GM11168 (cell line): ENCODE data around the gene FCHSD1.
"Not testable (repeated sequence)": the region's sequence is repeated elsewhere in the genome, so short reads cannot be mapped to it uniquely, and the experiment has no call there.

Experiments used
- in situ Hi-C: fragments of 300-500 bp; cut with MboI; formaldehyde crosslinking; loops from one replicate; pipeline ENCODE4 v1.12.0; 2022; ENCODE audit warnings: low sequenced_read_pairs; ENCODE audit not compliant: unreplicated experiment

The FCHSD1 gene

DNA sequence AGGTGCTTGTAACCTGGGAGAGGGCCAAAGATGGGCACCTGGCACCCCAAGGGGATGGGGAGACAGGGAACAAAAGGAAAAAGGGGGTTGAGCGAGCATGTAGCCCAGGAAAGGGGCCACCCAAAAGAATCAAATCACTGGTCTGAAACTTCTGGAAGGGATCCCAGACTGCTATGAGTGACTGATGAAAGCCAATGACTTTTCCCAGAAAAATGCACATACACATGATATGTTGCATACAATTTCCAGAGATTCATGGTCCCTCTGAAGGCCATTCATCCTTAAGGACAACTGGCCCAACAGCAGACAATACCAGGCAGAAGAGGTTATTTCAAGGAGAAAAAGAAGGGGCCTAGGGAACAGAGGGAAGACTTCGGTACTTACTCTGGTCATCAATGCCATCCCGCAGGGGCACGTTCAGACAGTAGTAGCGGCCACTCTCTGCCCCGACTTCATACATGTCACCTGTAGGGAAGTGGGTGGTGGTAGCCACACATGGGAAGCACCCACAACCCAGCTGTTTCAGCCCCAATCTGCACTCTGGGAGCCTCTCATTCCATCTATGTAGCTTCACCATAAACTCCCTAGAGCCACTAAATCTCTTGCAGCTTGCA, 22.9 kb downstream of the FCHSD1 start:
- in situ Hi-C loops, result no loop called here

DNA sequence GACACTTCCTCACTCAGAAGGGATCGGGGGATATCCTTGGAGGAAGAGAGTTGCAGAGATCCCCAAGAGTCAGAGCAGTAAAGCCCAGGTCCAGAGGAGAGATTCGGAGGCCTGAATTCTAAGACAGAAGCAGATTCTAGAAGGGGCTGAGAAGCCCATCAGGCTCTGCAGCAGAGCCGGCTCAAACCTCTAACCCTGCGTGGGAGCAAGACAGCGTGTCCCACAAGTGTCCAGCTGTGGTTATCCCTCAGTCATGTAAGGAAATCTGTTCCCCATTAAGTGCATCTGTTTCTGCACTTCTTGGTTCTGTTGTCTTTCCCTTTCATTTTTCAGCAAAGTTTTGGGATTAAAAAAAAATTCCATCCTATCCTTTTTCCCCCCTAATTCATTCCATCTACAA, 27.6 kb downstream of the FCHSD1 start:
- in situ Hi-C loops, result no loop called here

GRCh38 chr5:141623186-141623585, 28.0 kb downstream of the FCHSD1 start:
- in situ Hi-C loops, result no loop called here

DNA sequence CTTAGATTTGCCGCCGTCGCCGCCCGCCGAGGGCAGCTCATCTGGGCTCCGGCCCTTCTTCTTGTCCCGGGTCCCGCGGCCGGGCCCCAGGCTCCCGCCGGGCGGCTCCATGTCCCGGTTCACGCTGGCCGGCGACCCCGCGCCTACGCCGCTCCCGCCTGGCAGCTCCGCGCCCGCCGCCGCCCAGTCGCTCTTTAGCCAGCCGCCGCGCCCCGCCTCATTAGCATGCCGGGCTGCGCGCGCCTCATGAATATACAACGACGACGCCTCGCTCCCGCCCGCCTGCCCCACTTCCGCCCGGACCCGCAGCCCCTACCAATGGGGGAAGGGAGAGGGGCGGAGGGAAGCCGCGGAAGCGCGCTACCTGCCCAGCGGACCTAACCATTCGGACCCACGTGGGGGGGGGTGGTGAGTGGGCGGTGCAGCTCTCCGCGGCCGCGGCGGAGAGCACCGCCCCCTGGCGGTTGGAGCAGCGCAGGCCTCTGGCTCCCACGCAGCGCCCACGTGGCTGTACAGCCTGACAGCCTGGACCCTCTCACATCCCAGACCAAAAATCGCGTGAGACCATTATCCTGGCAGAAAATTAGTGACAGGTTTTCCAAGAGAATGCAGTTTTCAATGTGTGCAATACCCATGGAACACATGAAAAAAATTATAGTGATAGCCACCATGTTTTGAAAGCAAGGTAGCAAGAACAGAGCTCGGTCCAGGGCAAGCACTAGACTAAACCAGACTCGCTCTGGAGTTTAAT, 32.2 kb downstream of the FCHSD1 start, which contains the start of gene DIAPH1:
TSS of gene DIAPH1 (minus strand) at position 197 of the 751 bp plus-strand sequence. CDS start at position 111, 86 bp downstream.
- in situ Hi-C loops, result no loop called here

- in situ Hi-C loops, result no loop called here
Measured at GRCh38 chr5:141618030-141618803, 33.0 kb downstream of the FCHSD1 start.

DNA sequence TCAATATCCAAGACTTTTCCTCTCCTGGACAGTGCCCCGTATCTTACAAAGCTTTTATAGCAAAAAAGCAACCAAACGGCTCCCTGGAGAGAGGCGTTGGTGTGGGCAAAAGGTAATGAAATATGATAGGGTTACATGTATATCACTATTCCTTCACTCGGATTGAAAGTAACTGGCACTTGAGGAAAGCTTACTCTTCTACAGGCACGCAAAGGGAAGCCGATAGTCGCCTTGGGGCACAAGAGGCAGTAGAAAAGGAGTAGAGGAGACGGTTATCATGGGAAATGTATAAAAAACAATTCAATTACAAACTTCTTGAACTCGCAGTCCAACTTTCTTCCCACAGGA, 33.6 kb downstream of the FCHSD1 start:
- in situ Hi-C loops, result no loop called here

DNA sequence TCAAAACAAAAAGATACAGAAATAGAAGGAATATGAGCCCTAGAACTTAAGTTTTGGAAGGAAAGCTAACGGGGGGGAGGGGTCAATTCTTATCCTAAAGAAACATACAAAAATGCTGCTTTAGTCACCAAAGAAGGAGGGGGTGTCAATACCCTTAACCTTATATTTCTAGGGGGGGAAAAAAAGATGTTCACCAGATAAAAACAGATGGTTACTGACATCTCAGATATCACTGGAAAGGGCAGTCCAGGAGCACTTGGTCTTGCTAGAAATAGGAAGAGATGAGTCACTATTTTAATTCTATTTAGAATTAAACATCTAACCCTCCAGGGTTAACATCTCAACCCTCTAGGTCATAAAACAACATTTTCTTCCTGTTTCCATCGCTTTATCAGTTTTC, 34.1 kb downstream of the FCHSD1 start:
- in situ Hi-C loops, result no loop called here

GRCh38 chr5:141615991-141616720, 35.1 kb downstream of the FCHSD1 start:
- in situ Hi-C loops, result no loop called here

DNA sequence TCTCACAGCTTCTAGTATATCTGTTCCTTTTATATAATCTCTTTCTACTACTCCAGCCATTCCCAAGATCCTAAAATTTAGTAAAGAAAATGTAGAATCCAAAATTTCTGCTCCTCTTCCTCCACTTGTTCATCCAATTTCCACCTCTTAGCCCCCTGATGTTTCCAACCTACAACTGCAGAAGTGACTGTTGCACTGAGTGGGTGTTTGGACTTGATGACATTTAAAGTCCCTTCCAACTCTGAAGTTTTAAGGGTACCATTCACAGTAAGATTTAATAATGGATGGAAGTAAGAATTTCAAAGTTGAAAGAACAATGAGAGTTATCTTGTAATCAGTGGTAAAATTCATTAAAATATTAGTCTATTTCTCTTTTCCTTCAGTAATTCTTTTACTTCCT, 37.9 kb downstream of the FCHSD1 start:
- in situ Hi-C loops, result no loop called here

DNA sequence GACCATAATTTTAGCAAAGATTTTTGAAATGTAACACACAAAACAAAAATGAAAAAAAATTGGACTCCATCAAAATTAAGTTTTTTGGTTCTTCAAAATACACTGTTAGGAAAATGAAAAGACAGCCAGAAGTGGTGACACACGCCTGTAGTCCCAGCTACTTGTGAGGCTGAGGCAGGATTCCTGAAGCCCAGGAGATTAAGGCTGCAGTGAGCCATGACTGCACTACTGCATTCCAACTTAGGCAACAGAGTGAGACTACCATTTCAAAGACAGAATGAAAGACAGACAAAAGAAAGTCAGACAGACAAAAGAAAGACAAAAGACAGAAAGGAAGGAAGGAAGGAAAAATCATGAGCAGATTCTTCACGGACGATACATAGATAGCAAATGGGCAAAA, 39.9 kb downstream of the FCHSD1 start:
- in situ Hi-C loops, result no loop called here

- in situ Hi-C loops, result not testable (repeated sequence)
Measured at GRCh38 chr5:141609921-141610320, 41.3 kb downstream of the FCHSD1 start.

- in situ Hi-C loops, result no loop called here
Measured at GRCh38 chr5:141609044-141609443, 42.2 kb downstream of the FCHSD1 start.

DNA sequence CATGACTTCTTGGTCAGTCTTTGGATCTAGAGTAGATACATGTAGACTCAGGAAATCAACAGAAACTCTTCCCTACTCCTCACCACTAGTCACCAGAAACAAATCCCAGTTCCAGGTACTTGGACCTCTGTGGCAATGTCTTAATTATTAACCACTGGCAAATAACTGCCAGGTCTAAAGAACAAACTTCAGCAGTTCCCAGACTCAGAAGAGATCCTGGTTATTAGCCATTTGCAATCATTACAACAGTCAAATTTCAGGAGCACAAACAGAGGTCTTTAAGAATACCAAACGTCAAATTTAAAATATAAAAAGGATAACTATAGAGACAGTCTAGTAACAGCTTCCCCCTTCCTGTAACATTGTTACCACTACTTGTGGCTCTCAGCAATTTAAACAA, 42.7 kb downstream of the FCHSD1 start:
- in situ Hi-C loops, result no loop called here

GRCh38 chr5:141608046-141608445, 43.2 kb downstream of the FCHSD1 start:
- in situ Hi-C loops, result no loop called here

DNA sequence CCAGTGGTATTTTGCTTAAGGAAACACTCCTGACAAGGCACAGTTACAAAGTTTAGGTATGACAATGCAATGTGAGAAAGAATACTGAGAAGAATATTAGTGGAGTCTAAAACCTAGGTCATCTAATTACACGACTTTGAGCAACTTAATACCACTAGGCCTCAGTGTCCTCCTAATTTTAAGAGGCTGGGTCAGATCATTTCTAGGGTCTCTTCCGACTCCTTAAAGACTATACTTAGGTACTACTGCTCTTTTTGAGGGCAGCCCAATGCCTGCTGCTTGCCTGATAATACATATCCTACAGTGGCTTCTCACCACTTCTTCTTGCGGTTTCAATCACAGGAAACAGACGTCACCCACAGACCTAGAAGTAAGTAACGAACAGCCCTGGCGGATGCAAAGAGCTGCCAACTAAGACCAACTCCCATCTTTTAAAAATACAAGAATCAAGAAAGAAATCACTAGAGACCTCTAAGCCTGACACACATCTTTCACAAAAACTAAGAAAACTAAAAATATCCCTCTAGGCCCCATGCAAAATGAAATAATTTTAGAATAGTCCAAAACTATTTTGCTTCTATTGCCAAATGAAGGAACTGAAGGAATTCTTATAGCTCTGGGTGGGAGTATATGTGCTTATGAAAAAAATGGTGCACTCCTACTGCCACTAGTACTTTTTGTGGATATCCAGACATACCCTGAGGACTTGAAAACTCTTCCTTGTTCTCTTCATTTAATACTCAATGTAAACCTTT, 45.5 kb downstream of the FCHSD1 start:
- in situ Hi-C loops, result no loop called here

DNA sequence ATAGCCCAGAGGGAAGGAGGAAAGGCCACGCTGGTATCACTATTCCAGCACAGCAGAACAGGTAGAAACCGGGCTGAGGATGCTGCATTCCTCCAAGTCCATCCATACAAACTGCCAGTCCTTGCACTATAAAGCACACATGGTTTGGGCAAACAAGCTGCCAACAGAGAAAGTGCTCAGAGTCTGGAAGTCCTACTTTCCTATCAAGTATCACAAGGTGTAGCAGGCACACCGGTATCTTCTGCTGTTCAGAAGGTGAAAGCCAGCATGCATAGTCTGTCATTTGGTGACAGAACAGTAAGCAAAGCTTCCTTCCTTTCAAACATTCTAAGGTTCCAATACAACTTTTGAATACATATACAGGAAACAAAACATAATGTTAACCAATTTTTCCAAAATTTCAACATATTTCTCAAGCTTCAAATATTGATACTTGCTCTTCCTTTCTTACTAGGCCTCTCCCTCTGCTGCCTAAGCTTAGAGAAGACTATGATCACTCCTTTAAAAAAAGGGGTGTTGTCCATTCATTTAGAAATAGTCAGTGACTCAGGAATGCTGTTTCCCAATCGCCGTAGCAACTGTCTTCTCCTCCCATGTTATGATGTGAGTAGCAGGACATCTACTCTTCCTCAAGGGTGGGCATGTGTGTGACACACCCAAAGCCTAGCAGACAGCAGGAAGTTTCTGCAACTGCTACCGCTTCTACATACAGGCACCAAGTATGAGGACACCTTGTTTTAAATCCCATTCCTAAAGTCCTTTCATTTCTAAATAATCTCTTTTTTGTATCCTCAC, 47.1 kb downstream of the FCHSD1 start:
- in situ Hi-C loops, result no loop called here

DNA sequence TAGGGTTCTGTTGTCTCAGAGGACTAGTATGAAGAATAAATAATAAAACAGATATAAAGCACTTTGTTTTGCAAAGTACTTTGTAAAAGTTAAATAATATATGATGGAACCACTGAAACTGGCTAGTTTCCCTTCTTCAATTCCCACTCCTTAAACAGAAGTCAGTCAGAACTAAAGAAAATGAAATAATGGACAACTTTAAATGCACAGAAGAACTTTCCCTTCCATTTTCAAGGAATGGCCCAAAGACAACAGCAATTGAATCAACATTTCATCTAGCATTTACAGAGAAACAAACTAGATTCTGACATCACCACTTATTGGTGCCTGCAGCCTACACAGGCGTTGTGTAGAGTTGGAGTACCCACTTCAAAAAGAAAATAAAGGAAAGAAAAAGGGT, 48.6 kb downstream of the FCHSD1 start:
- in situ Hi-C loops, result no loop called here

DNA sequence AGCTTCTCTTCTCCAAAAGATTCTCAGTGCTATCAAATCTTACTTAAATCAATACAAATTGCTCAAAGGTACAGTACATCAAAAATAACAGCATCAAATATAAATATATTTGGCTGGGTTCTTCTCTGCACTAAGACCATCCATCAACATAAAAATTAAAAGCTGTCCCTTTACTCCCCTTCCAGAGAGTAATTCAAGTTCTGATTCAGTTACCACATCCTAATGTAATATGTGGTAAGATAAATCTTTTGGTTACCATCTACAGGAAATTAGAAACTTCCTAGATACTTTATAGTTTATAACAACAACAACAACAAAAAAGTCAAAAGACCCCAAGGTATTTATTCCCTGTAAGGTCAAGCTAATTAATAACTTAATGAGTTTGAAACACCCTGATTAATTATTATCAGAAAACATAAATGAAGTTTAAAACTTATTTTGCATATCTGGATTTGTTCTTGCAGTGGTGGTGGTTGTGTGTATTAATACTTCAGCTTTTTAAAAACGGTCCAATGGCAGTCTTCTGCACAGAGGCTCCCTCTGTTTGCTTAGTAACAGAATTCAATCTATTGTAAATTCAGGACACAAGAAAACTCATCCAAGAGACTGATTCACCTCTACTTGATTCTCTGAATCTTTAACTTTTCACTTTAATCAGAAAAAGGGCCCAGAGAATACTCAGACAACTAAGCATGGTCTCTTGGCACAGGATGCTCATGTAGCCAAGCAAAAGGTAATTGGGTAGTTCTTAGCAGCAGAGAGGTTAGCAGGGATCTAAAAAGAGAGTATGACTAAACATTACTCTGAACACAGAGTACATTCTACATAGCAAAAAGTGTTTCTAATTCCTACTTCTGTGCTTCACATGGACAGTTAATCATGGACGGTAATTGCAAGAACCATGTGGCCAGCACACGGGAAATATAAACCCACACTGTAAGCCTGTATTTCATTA, 52.5 kb downstream of the FCHSD1 start:
- in situ Hi-C loops, result no loop called here
